ENCODE results near the gene PRICKLE2. TPM values are rescaled to one million over a fixed set of nuclear protein-coding genes. Genes with fewer than 3 reads are reported as not detected.
"Not testable (repeated sequence)": the region's sequence is repeated elsewhere in the genome, so short reads cannot be mapped to it uniquely, and the experiment has no call there.

Gene PRICKLE2
- total RNA-seq, 1 donor from 2014 or later = 37.2 TPM

DNA sequence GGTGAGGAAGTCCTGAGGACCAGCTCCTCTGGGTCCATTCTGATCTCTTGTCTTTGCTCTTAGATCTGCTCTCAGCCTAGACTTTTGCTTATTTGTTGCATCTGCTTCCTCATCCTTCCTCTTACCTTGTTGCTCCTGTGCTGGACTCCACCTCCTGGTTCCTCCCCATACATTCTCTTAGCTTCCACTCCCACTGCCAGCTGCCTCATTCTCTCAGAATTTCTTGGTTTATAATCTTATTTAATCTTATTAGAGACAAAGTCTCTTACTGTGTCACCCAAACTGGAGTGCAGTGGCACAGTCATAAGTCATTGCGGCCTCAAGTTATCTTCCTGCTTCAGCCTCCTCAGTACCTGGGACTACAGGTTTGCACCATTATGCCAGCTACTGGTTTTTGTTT, 133.8 kb downstream of the PRICKLE2 start:
- TF ChIP-seq CTCF (IDR thresholded peaks at IDR 0.05) = no peak
- no peaks in the 10 kb centered on the region for H3K9me3 ChIP-seq
- intact Hi-C loops (cut with DNase I) = no loop called here
- ATAC-seq (no peak), DNase-seq (no peak)
- no peaks in the 10 kb centered on the region for H3K36me3 ChIP-seq
- no peak overlapping the region for H3K27ac ChIP-seq
- H3K27me3 ChIP-seq = no peaks in the 10 kb centered on the region
- H3K4me1 ChIP-seq = peaks cover 4% of the 10 kb centered on the region
- no peak overlapping the region for H3K4me3 ChIP-seq

DNA sequence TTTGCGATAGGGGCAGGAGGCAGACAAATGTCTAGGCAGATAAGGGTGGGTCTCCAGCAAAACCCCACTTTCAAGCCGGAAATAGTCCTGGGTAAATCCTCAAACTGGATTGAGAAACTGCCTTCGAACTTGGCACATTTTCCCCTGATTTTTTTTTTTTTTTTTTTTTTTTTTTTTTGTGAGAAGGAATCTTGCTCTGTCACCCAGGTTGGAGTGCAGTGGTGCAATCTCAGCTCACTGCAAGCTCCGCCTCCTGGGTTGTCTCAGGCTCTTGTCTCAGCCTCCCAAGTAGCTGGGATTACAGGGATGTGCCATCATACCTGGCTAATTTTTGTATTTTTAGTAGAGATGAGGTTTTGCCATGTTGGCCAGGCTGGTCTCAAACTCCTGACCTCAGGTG, 135.9 kb downstream of the PRICKLE2 start:
- H3K4me1 ChIP-seq; intact Hi-C loops (cut with DNase I); H3K27me3 ChIP-seq; H3K4me3 ChIP-seq; DNase-seq; H3K36me3 ChIP-seq; H3K9me3 ChIP-seq: not testable (repeated sequence)
- H3K27ac ChIP-seq = peak overlapping the region; percentile 58
- ATAC-seq = peak; percentile 74

GRCh38 chr3:64088408-64089205, 136.7 kb downstream of the PRICKLE2 start:
- ATAC-seq (peak; percentile 14), DNase-seq (no peak)
- Histone ChIP-seq H3K27ac (peak overlapping the region; percentile 58), H3K4me3 (no peak overlapping the region), H3K4me1 (peaks cover 4% of the 10 kb centered on the region), H3K36me3 (no peaks in the 10 kb centered on the region), H3K27me3 (no peaks in the 10 kb centered on the region), H3K9me3 (no peaks in the 10 kb centered on the region)
- intact Hi-C loops (cut with DNase I) = no loop called here
- no peak for TF ChIP-seq CTCF (IDR thresholded peaks at IDR 0.05)

GRCh38 chr3:64086479-64087252, 138.6 kb downstream of the PRICKLE2 start:
- Histone ChIP-seq H3K27ac (no peak overlapping the region), H3K4me3 (no peak overlapping the region), H3K36me3 (no peaks in the 10 kb centered on the region), H3K9me3 (no peaks in the 10 kb centered on the region), H3K27me3 (no peaks in the 10 kb centered on the region), H3K4me1 (peaks cover 4% of the 10 kb centered on the region)
- ATAC-seq = no peak
- no peak for DNase-seq
- no peak for TF ChIP-seq CTCF (IDR thresholded peaks at IDR 0.05)
- intact Hi-C loops (cut with DNase I) = no loop called here

DNA sequence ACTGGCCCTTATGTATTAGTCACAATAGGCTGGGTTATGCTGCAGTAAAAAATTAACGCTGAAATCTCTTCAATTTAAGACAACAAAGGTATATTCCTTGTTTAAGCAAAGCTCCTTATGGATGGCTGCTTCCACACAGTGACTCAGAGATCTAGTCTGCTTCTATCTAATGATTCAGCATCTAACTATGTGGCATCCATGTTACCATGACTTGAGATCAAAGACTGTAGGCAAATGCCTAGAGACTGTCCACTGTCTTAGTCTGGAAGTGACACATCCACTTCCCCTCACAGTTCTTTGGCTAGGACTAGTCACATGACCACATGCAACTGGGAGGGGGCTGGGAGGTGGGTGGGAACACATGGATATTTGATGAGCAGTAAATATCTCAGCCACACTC, 140.6 kb downstream of the PRICKLE2 start:
- Histone ChIP-seq H3K27ac (no peak overlapping the region), H3K4me3 (no peak overlapping the region), H3K27me3 (no peaks in the 10 kb centered on the region), H3K9me3 (no peaks in the 10 kb centered on the region), H3K4me1 (peaks cover 4% of the 10 kb centered on the region), H3K36me3 (no peaks in the 10 kb centered on the region)
- no peak for TF ChIP-seq CTCF (IDR thresholded peaks at IDR 0.05)
- no peak for ATAC-seq
- intact Hi-C loops (cut with DNase I) = no loop called here
- DNase-seq = no peak

DNA sequence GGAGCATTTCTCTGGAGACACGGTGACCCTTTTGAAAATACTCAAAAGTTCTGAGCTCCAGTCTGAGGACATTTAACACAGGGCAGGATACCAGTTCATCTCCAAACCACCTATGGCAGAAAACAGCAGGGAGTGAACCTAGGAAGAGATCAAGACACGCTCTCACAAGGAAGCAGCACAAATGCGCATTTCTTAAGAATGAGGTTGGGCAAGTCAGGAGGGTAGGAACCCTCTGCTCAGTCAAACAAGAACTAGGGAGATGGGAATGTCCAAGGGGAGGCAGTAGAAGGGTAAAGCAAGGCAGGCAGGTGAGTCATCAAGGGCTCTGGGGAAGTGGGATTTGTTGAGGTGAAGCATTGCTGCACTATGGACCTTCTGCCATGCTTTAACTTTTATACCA, 141.7 kb downstream of the PRICKLE2 start:
- no peak for ATAC-seq
- H3K36me3 ChIP-seq = no peaks in the 10 kb centered on the region
- no peaks in the 10 kb centered on the region for H3K9me3 ChIP-seq
- H3K27me3 ChIP-seq = no peaks in the 10 kb centered on the region
- no peak overlapping the region for H3K27ac ChIP-seq
- H3K4me1 ChIP-seq = no peaks in the 10 kb centered on the region
- intact Hi-C loops (cut with DNase I) = no loop called here
- H3K4me3 ChIP-seq = no peak overlapping the region
- DNase-seq = no peak
- no peak for TF ChIP-seq CTCF (IDR thresholded peaks at IDR 0.05)
